SKM-1 treated with dmso at 0.1 percent for 144 hours (cell line): Measurements from ENCODE around the gene ASB2.

ENCODE experiments used
- DNase-seq: peaks from one replicate; lab custom pipeline; 2025; ENCODE audit not compliant: unreplicated experiment; lab: John Stamatoyannopoulos, UW

ASB2 gene

GRCh38 chr14:93951635-93952540 is 24.5 kb downstream of the ASB2 start:
- no peak for DNase-seq

DNA sequence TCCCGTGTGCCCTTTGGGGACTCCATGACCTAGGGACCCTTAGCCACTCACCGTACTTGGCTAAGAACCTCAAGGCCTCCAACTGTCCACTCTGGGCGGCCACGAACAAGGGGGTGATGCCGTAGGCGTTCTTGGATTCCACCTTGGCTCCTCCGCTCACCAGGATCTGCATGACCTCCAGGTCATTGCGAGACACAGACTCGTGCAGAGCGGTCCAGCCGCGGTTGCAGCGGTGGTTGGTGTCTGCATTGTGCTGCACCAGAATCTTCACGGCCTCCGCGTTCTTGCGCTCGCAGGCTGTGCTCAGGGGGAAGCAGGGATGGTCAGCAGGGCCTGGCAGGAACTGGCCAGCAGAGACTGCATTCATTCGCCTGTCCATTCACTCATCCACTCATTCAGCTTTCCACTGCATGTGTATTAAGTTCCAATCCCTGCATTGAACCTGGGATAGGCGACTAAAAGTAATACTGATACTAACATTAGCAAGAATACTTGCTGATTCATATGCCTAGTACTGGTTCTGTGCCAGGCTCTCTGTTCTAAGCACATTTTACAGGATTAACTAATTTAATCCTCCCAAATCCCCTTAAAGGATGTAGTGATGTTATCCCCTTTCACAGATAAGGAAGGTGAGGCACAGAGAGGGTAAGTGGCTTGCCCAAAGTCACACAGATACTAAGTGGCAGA is 25.3 kb downstream of the ASB2 start:
- no peak for DNase-seq

DNA sequence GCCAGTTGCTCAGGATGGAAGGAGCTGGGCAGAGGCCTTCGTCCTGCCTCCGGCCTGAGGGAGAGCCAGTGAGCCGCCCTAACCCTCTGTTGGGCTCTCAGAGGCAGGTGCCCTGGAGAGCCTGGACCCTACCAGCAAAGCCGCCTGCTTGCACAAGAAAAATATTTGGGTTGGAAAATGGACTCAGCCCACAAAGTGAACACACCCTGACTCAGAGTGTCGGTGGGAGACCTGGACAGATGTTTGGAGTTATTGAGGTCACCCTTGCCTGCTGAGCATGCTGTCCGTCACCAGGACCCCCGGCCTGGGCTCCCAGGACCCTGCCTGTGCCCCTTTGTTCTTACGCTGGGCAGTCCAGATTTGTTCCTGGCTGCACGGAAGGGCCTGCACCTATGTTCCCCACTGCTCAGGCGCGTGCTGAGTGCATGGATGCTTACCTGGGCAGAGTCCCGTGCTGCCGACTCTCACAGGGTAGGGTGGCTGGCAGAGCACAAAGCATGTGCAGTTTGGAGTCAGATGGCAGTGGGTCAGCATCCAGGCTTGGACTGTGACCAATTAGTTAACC is 26.8 kb downstream of the ASB2 start:
- no peak for DNase-seq

- no peak for DNase-seq
These were observed 29.1 kb downstream of the ASB2 start for GRCh38 chr14:93947282-93947681.

DNA sequence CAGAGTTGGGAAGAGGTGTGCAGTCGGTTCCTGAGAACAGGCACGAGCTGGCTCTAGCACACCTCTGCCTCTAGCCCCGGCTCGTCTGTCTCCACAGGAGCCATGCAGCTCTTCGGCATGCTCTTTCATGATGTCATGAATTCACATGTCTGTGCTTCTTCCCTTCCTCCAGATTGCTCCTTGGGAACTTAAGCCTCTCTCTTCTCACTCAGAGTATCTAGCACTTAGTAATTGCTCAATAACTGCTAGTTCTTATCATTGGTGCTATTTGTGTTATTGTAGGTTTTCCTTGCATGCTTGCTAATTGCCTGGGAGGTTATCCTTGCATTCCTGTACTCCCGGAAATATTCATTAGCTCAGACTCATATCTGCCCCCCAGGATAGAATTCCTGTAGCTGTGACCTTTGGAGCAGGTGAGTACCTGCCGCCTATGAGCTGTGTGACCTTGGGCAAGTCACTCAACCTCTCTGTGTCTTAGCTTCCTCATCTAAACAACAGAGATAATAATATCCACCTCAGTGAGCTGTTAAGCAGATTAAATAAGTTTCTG is 29.8 kb downstream of the ASB2 start:
- no peak for DNase-seq

DNA sequence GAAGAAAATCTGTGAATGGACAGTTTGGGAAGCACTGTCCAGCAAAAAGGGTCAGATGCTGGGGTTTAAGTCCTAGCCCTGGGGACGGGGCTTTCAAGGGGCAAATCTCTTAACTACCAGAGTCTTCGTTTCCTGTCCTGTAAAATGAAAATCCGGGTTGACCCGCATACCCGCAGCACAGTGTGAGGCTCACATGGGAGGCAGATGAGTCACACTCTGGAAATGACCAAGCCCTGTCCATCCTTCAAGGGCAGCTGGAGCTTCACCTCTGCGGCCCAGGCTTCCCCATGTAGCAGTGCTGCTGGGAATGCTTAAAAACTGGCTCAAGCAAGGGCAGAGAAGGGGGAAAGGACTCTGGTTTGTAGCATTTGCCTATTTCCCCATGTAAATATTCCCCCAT is 30.3 kb downstream of the ASB2 start:
- no peak for DNase-seq

DNA sequence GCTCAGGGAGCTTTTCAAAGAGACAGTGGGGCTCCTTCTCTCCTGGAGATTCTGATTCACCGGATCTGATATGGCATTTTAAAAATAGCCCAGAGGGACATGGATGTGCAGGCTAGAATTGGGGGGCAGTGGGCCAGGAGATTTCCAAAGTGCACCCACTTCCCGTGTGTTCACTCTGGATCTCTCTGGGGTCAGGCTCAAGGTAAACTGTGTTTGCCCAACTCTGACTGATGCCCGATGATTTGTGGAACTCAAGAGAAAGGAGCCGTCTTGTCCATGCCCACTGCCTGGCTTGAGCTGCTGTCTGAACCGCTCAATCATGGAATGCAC is 31.3 kb downstream of the ASB2 start:
- no peak for DNase-seq

DNA sequence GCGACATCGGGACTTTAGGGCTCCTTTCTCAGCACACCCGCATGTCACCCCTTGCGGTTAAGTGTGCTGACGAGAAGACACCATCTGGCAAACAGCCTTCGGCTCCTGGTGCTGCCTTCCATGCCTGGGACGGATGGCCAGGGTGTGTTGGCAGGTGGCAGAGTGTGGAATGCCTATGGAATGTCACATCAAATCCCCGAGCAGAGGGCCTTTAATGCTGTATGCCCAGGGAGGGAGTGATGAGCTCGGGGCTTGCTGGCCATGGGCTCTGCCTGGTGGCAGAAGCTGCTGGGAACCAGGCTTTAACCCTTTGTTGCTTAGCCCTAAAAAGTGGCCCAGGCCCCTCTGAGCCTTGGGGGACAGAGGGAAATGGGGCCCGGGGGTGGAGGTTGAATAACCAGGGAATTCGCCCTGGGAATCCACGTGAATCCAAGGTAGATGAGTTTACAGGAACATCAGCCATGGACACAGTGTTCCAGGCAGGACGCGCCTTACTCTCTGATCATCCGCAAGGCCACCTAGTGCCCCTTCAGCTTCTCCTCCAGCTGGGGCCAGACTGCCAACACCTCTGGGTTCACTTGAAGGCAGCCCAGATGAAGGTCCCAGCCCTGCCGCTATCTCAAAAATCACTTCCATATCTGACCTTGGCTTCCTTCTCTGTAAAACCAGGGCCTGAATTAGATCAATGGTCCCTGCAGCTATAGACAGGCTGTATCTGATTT is 31.9 kb downstream of the ASB2 start:
- no peak for DNase-seq

GRCh38 chr14:93943930-93944329 is 32.4 kb downstream of the ASB2 start:
- no peak for DNase-seq

GRCh38 chr14:93943052-93943451 is 33.3 kb downstream of the ASB2 start:
- DNase-seq: no peak

- DNase-seq: no peak
These were observed 35.0 kb downstream of the ASB2 start for GRCh38 chr14:93941293-93941910.

DNA sequence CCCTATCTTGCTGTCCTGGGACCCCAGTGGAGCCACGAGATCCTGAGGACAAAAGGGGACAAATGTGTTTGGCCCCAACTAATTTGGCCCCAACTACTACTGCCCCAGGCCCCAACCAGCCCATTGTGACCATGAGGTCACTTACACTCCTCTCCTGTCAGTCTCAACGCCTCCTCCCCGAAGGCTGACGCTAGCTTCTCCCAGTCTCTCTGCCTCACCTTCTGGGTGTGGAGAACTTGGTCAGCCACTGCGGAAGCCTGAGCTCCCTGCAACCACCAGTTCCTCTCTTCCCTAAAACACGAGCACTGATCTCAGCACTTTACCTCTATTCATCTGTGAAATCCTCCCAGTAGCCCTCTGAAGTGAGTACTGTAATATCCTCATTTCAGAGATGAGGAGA is 35.9 kb downstream of the ASB2 start:
- DNase-seq: no peak

DNA sequence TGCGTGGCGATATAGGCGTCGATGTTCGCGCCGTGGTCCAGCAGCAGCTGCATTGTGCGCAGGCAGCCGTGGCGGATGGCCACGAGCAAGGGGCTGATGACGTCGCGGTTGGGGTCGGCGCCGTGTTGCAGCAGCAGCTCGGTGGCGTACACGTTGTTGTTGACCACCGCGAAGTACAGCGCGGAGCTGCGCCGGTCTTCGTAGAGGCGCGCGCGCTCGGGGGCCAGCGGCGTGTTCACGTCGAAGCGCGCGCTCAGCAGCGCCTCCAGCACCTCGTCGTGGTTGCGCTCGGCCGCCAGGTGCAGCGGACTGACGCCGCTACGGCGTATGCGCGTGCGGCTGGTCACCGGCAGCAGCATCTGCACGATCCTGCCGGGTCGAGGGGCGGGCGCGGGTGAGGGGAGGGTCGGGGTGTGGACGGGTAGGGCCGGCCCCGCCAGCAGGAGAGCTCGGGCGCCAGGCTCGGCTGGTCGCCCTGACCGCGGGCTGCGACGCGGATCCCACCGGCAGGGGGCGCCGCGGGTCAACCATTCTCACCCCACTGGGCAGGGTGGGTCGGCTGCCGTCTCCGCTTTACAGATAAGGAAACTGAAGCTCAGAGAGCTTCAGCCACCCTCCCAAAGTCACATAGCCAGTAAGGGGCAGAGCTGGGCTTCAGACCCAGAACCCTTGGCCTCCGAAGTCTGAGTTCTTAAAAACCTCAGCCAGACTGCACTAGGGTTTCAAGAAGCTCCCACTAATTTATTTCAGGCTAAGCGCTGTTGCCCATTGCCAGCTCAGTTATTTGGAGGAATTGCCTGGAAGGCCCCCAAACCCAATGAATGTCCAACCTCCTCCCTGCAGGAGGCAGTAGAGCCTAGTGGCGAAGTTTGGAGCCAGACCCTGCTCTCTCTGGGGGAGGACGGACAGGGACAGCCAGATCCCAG is 36.8 kb downstream of the ASB2 start:
- no peak for DNase-seq

DNA sequence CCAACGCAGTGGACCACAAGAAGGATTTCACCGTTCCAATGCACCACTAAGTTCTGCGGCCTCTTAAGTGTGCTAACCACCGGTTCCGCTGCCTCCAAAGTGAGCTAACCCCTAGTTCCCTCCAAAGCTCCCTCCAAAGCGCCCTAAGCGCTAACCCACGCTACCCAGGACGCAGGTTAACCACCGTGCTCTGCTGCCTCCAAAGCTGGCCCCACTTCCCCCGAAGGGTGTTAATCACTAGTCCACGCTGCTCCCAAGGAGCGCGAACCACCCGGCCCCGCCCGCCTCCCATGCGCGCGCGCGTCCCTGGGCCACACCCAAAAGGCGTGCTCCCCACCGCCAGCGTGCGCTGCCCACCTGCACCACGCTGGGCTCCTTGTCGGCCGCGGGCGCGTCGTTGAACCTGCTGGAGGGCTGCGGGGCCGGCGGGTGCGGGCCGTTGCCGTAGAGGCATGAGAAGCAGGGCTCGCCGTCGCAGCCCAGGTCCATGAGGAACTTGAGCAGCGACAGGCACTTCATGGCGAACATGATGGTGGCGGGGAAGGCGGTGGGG is 37.5 kb downstream of the ASB2 start:
- no peak for DNase-seq

- no peak for DNase-seq
These were observed 38.9 kb downstream of the ASB2 start for GRCh38 chr14:93937519-93937918.

DNA sequence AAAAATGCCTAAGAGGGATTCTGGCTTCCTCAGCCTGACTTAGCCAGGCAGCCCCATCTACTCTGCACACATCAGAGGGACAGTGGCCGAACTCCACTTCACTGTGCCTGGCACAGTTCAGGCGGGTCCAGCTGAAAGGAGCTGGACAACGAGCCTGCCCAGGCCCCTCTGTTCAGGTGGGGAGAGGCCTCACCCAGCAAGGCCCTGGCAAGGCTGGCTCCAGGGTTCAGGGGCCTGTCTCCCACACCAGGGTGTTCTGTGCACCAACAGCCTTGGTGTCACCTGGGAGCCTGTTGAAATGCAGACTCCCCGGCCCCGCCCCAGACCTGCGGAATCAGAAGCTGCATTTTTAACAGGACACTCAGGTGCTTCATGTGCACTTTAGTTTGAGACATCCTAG is 39.4 kb downstream of the ASB2 start:
- DNase-seq: no peak

GRCh38 chr14:93936245-93936644 is 40.1 kb downstream of the ASB2 start:
- DNase-seq: no peak

- DNase-seq: no peak
These were observed 41.2 kb downstream of the ASB2 start for GRCh38 chr14:93935213-93935612.

GRCh38 chr14:93932642-93933041 is 43.7 kb downstream of the ASB2 start:
- no peak for DNase-seq

- no peak for DNase-seq
These were observed 45.4 kb downstream of the ASB2 start for GRCh38 chr14:93930989-93931307.
